ENCODE results near the gene DUS2.
"Not testable (repeated sequence)": the region's sequence is repeated elsewhere in the genome, so short reads cannot be mapped to it uniquely, and the experiment has no call there.

The DUS2 gene

DNA sequence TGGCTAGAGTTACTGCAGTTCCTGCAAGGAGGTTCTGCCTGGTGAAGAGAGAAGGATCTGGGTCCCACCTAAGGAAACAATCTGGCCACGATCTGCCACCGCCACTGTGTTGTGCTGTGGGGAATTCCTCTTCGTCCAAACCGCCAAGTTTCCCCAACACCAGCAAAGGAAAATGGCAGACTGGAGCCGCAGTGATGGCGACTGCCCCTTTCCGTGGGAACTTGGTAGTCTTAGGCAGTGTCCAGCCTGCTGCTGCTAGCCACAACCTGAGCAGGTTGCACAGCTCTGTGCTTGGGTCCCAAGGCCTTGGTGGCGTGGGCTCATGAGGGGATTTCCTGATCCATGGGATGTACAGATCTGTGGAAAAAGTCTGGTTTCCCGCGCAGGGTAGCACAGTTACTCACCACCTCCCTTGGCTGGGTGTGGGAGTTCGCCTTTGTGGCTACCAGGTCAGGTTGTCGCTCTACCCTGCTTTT is 90.7 kb downstream of the DUS2 start:
- TF ChIP-seq, protein P1, sequence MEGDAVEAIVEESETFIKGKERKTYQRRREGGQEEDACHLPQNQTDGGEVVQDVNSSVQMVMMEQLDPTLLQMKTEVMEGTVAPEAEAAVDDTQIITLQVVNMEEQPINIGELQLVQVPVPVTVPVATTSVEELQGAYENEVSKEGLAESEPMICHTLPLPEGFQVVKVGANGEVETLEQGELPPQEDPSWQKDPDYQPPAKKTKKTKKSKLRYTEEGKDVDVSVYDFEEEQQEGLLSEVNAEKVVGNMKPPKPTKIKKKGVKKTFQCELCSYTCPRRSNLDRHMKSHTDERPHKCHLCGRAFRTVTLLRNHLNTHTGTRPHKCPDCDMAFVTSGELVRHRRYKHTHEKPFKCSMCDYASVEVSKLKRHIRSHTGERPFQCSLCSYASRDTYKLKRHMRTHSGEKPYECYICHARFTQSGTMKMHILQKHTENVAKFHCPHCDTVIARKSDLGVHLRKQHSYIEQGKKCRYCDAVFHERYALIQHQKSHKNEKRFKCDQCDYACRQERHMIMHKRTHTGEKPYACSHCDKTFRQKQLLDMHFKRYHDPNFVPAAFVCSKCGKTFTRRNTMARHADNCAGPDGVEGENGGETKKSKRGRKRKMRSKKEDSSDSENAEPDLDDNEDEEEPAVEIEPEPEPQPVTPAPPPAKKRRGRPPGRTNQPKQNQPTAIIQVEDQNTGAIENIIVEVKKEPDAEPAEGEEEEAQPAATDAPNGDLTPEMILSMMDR (IDR thresholded peaks at IDR 0.05): no peak
- no peak for TF ChIP-seq ZFX (IDR thresholded peaks at IDR 0.05; ENCODE audit: borderline replicate concordance)
- H3K27ac ChIP-seq: no peak overlapping the region

DNA sequence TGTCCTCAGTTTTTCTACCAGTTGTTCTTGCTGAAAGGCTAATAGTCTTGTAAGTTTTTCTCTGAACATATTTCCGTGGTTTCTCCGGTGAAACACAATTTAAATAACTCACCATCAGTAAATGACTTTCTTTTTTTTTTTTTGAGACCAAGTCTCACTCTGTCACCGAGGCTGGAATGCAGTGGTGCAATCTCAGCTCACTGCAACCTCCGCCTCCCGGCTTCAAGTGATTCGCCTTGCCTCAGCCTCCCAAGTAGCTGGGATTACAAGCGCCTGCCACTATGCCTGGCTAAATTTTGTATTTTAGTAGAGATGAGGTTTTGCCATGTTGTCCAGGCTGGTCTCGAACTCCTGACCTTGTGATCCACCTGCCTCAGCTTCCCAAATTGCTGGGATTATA is 91.9 kb downstream of the DUS2 start:
- H3K27ac ChIP-seq: not testable (repeated sequence)

DNA sequence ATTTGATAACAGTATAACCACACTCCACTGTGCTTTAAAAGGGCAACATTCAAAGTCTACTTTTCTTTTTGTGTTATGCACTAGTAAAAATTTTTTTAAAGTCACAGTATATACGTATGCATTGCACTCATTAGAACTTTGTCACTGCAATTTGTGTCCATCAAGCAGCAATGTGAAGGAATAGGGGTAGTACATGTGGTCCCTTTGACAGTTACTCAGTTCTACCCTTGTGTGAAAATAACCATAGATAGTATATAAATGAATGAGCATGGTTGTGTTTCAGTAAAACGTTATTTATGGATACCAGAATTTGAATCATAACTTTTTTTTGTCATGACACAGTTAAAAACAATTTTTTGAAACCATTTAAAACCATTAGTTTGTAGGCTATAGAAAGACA is 92.8 kb downstream of the DUS2 start:
- TF ChIP-seq ZFX (IDR thresholded peaks at IDR 0.05; ENCODE audit: borderline replicate concordance): no peak
- TF ChIP-seq, protein P1 (IDR thresholded peaks at IDR 0.05): no peak
- H3K27ac ChIP-seq: peak overlapping the region; percentile 43

DNA sequence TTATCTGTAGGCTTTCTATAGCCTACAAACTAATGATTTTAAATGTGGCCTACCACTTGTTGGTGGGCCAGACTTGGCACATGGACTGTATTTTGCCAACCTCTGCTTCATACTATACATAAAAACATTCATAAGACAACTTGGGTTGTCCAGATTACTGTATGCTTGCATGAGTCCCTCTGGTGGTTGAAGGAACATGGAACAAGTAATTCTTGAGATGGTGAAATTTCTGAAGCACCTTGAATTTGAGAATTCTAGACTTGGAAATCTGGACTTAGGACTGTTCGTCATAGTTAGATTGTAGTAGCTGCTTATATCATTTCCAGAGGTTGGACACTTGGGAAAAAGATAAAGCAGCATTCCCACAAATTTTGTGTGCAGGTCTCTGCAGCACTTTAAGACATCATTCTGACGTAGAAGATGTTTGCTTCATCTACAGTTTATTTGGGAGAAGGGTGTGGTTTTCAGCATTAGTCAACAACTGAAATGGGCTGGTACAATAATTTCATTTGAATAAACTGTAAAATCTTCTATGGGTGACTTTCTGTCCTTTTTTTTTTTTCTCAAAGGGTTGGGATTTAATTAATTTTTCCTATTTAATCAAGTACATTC is 93.3 kb downstream of the DUS2 start:
- H3K27ac ChIP-seq: peak overlapping the region; percentile 43
- TF ChIP-seq, protein P1 (IDR thresholded peaks at IDR 0.05): peak; percentile 72
- TF ChIP-seq ZFX (IDR thresholded peaks at IDR 0.05; ENCODE audit: borderline replicate concordance): no peak

DNA sequence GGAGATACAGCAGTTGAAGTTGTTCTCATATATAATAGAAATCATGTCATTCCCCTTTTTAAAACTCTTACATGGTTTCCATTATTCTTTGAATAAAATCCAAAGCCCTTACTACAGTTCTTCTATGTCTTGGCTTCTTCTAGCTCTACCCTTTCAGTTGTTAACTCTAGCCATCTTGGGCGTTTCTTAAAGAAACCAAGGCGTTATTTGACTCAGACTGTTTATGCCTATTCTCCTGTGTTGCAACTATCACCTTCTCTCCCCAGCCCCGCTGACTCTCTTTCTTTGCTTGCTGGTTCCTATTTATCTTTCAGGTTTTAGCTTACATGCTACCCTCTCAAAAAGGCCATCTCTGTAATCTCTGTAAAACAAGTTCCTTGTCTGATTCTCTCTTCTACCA is 94.8 kb downstream of the DUS2 start:
- H3K27ac ChIP-seq: no peak overlapping the region
- no peak for TF ChIP-seq ZFX (IDR thresholded peaks at IDR 0.05; ENCODE audit: borderline replicate concordance)
- TF ChIP-seq, protein P1 (IDR thresholded peaks at IDR 0.05): no peak

DNA sequence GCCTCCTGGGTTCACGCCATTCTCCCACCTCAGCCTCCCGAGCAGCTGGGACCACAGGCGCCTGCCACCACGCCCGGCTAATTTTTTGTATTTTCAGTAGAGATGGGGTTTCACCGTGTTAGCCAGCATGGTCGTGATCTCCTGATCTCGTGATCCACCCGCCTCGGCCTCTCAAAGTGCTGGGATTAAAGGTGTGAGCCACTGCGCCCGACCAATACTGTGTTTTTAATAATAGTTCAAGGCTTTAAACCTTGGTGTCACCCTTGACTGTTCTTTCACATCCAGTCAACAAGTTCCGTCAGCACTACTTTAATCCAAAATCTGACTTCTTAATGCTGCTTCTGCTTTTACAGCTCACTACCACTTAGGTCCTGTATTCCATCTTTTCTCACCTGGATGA is 95.9 kb downstream of the DUS2 start:
- H3K27ac ChIP-seq: not testable (repeated sequence)

DNA sequence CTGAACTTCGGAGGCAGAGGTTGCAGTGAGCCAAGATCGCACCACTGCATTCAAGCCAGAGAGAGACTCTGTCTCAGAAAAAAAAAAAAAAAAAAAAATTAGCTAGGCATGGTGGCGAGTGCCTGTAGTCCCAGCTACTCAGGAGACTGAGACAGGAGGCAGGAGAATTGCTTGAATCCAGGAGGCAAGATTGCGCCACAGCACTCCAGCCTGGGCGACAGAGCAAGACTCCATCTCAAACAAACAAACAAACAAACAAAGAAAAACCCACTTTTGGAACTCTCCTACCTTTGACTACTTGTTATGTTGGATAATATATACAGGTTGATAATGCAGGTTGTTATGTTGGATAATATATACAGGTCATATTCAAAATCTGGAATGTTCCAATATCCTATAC is 97.4 kb downstream of the DUS2 start:
- H3K27ac ChIP-seq: not testable (repeated sequence)

DNA sequence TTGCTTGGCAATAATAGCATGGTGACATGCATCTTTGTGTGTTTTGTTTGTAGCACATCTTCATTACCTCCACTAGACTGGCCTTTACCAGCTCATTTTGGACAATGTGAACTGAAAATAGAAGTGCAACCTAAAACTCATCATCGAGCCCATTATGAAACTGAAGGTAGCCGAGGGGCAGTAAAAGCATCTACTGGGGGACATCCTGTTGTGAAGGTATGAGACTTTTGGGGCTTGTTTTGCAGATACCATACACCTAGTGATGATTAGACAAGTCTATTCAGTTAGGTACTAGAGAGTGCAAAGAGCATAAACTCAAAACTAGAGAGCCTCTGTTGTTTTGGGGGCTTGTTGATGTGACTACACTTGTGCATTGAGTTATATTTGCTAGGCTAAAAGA is 103.3 kb downstream of the DUS2 start:
- no peak overlapping the region for H3K27ac ChIP-seq
- TF ChIP-seq ZFX (IDR thresholded peaks at IDR 0.05; ENCODE audit: borderline replicate concordance): no peak
- TF ChIP-seq, protein P1 (IDR thresholded peaks at IDR 0.05): no peak

DNA sequence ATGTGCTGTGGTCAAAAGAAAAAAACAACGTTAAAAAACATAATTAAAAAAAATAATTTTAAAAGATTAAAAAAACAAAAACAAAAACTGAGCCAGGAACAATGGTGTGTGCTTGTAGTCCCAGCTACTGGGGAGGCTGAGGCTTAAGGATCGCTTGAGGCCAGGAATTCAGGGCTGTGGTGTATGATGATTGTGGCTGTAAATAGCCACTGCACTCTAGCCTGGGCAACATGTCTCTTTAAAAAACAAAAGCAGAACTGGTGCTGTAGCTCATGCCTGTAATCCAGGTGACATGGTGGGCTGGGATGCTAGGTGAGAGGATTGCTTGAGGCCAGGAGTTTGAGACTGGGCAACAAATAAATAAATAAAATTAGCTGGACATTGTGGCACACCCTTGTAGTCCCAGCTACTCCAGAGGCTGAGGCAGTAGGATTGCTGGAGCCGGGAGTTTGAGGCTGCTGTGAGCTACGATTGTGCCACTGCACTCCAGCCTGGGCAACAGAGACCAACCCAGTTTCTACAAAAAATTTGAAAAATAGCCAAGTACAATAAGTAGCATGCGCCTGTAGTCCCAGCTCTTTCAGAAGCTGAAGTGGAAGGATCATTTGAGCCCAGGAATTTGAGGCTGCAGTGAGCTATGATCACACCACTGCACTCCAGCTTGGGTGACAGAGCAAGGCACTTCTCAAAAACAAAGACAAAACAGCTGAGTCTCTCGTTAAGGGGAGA is 105.7 kb downstream of the DUS2 start:
- TF ChIP-seq ZFX (IDR thresholded peaks at IDR 0.05; ENCODE audit: borderline replicate concordance): no peak
- TF ChIP-seq, protein P1 (IDR thresholded peaks at IDR 0.05): no peak
- H3K27ac ChIP-seq: no peak overlapping the region
